ENCODE results near the gene FABP3.

DNA sequence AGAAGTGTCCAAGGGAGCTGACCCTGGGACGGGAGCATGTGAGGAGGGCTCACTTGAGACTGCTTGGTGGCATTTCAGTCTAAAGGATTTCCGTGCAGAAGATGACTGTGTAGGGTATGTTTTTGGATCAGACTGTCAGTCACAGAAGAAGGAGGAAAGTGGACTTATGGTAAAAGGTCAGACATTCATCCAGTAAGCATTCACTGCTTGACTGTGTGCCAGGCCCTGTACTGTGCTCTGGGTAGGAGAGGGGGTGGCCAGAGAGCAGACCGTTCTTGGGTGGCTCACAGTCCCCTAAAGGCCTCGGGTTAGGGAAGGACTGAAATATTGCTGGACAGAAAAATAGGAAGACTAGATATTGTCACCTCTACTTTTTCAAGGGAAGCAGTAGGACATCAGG, 38.0 kb upstream of the FABP3 start:
- TF ChIP-seq, protein P1, sequence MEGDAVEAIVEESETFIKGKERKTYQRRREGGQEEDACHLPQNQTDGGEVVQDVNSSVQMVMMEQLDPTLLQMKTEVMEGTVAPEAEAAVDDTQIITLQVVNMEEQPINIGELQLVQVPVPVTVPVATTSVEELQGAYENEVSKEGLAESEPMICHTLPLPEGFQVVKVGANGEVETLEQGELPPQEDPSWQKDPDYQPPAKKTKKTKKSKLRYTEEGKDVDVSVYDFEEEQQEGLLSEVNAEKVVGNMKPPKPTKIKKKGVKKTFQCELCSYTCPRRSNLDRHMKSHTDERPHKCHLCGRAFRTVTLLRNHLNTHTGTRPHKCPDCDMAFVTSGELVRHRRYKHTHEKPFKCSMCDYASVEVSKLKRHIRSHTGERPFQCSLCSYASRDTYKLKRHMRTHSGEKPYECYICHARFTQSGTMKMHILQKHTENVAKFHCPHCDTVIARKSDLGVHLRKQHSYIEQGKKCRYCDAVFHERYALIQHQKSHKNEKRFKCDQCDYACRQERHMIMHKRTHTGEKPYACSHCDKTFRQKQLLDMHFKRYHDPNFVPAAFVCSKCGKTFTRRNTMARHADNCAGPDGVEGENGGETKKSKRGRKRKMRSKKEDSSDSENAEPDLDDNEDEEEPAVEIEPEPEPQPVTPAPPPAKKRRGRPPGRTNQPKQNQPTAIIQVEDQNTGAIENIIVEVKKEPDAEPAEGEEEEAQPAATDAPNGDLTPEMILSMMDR (IDR thresholded peaks at IDR 0.05; ENCODE audit: low read length), result no peak
- TF ChIP-seq EZH2 (IDR thresholded peaks at IDR 0.05; ENCODE audit: borderline replicate concordance, low read length), result no peak
